Measurements from ENCODE around the gene PCLO. TPM values are rescaled to one million over a fixed set of nuclear protein-coding genes. Genes with fewer than 3 reads are reported as not detected.

The PCLO gene
- total and polyA plus RNA-seq, 2 of the 8 experiments (the other 6 are each of a cell fraction or from before 2014, with no cell fraction given), result 1.5 to 3.2 TPM

GRCh38 chr7:82975811-82976468 is 186.7 kb downstream of the PCLO start (continued):
- TF ChIP-seq CHD7 (IDR thresholded peaks at IDR 0.05; ENCODE audit: insufficient replicate concordance, low read length) (no peak), SP1 (IDR thresholded peaks at IDR 0.05; ENCODE audit: low read depth, low read length) (no peak), GTF2F1 (IDR thresholded peaks at IDR 0.05; ENCODE audit: borderline replicate concordance, low read depth, low read length) (no peak), ASH2L (IDR thresholded peaks at IDR 0.05; ENCODE audit: low read length) (no peak), CHD2 (IDR thresholded peaks at IDR 0.05; ENCODE audit: low read length) (no peak), ATF3 (IDR thresholded peaks at IDR 0.05; ENCODE audit: insufficient read depth, low read depth, low read length) (no peak), USF2 (IDR thresholded peaks at IDR 0.05; ENCODE audit: low read length) (no peak), SP4 (IDR thresholded peaks at IDR 0.05; ENCODE audit: low read length) (no peak), POU5F1 (IDR thresholded peaks at IDR 0.05; ENCODE audit: low read depth, low read length) (no peak)
